Hematopoietic multipotent progenitor cell treated with erythropoietin and hydrocortisone succinate and interleukin-3 and kit ligand, for 6 days (in vitro differentiated cells): ENCODE data around the gene TMCC3.
"Not testable (repeated sequence)": the region's sequence is repeated elsewhere in the genome, so short reads cannot be mapped to it uniquely, and the experiment has no call there.

Source experiments
- DNase-seq: peaks from one replicate; pipeline ENCODE4 v3.0.0-alpha.2; 2015

The TMCC3 gene

DNA sequence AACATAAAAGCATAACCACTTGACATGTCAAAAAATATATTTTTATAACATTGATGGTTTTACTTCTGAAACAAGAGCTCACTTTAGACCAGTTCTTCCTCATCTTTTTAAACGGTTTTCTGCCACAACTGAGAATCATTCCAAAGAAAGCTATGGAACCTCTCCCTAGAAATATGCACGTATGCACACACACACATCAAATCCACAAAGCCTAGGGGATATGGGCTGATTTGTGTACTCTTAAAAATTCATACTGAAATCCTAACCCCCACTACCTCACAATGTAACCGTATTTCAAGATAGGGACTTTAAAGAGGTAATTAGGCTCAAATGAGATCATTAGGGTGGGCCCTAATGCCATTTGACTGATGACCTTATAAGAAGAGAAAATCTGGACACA is 19.3 kb downstream of the TMCC3 start:
- no peak for DNase-seq

DNA sequence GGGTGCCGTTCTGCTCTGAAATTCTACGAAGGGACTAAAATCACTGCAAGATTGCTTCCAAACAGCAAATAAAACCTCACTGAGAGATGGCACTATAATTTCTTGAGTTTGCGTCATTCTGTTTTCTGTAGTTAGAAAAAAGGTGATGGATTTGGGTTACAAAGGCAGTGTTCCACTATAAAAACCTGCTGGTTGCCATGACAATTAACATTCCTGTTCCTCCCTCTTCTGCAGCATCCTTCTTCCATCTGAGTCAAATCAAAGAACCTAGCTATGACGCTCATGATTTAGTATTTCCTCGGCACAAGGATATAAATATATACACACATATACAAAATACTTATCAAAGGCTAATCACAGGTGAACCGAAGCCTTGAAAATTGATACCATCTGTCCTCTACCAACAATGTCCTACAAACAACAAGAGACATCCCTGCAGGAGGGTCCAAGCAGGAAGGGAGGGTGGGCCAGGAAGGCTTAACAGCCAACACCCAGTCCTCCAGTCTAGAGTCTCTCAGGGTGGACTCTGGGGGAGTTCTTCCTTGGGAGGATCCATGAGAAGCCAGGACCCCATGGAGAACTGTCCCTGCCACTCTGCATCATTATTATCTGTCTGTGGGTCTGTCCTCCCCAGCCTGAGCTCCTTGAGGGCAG is 21.4 kb downstream of the TMCC3 start:
- DNase-seq = no peak

DNA sequence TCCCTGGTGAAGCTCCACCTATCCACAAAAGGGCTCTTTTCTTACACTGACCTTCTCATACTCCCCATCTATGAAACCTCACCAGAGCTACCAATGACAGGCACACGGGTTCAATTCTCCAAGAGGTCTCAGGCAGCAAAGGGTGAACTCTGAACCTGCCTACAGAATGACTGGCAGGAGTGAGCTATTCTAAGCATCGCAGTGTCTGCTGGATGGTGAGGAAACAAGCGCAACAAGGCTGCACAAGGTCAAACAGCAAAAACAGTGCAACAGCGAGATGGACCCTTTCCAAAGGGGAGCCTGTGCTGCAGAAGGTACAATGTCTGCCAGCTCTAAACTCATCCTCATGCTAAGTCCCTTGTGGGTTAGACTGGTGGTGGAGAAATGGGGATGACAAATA is 22.0 kb downstream of the TMCC3 start:
- DNase-seq = no peak

- DNase-seq = no peak
Observed at GRCh38 chr12:94625531-94625930, 24.8 kb downstream of the TMCC3 start.

GRCh38 chr12:94623161-94623920 is 27.0 kb downstream of the TMCC3 start:
- no peak for DNase-seq

- DNase-seq = no peak
Observed at GRCh38 chr12:94622475-94622874, 27.9 kb downstream of the TMCC3 start.

DNA sequence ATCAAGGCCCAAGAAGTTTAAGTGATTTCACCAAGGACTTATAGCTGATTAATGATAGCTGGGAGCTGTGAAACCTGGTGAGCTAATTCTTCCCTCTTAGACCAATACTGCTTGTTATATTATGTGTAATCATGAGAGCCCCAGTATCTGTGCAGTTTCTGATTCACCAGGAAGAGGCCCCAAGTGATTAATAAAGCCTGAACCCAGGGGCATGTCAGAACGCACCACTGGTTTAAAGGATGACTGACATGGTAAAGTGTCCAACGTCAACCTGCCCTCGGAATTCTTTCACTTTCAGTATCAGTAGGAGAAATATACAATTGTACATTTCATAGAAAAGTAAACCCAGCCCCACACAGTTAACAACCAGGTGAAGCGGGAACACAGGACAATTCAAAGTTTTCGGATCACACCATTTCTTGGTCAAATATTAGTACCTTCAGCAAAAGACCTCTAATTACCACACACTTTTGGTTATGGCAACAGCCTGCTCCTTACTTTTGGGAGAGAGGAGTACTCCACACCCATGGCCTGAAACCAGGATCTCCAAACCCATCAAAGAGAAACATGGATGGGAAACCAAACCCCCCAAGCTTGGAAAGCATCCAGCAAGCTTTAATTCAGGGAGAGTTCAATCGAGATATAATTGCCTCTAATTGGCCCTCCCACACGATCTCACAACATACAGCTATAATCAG is 28.5 kb downstream of the TMCC3 start:
- DNase-seq = no peak

DNA sequence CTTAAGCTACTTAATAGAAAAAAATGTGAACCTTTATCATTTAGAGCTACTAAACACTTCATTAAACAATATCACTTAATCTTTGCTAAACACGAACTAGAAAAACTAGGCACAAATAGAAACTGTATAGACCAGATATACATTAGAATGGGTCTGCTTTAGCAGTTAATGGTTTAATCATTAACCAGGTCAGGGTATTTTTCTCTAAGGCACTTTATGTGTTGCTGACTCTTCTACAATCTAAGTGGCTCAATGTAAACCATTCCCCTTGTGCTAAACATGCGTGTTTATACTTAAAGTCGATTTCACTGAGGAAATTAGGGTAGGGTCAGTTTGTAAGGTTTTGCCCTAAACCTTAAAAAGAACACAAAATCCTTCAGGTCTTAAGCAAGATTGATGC is 29.7 kb downstream of the TMCC3 start:
- no peak for DNase-seq

DNA sequence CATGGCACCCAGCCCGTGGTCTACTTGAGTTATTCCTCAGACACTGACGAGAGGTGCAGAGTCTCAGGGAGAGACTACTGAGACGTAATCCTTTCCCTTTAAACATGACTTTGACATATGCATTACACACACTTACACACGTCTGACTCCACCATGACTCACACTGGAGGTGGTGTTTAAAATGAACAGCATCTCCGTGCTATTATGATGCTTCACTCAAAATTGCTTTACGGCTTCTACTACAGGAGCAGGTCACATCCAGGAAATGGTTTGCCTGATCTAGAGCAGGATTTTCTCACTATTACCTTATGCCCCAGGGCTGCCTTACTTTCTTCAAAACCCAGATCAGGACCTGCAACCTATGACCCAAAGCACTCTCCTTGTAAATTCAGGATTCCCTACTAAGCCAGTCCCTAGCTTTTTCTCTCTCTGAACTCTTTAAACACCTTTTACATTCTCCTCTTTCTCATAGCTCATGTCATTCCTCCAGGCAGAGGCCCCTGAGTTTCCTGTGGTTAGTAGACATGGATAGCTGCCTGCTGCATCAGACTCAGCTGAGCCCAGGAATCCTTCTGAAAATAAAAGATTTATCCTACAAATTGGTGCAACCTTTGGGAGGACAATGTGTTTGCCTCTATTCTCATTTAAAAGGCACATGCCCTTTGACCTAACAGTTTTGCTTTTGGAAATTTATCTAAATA is 31.2 kb downstream of the TMCC3 start:
- no peak for DNase-seq

- no peak for DNase-seq
Observed at GRCh38 chr12:94617101-94617500, 33.3 kb downstream of the TMCC3 start.

DNA sequence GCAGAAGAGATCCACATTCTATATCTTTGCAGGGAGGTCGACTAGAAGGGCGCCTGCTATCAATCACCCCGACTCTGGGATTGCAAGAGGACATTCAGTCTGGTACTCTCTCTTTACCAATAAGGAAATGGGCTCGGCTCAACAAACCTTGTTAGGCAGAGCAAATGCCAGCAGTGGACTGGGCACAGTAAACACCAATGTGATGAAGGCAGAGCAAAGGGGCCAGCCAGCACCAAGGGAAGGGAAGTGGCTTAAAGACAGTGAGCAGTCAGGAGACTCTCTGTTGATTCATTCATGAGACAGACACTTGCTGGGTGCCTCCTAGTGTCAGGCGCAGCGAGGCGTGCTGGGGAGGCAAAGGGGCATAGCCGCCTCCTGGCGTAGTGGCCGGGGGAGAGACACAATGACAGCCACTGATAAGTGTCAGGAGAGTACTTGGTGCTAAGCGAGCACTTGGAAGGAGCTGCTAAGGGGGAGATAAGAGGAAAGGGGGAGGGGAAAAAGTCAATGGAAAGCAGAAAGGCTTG is 34.1 kb downstream of the TMCC3 start:
- peak; percentile 92 for DNase-seq

DNA sequence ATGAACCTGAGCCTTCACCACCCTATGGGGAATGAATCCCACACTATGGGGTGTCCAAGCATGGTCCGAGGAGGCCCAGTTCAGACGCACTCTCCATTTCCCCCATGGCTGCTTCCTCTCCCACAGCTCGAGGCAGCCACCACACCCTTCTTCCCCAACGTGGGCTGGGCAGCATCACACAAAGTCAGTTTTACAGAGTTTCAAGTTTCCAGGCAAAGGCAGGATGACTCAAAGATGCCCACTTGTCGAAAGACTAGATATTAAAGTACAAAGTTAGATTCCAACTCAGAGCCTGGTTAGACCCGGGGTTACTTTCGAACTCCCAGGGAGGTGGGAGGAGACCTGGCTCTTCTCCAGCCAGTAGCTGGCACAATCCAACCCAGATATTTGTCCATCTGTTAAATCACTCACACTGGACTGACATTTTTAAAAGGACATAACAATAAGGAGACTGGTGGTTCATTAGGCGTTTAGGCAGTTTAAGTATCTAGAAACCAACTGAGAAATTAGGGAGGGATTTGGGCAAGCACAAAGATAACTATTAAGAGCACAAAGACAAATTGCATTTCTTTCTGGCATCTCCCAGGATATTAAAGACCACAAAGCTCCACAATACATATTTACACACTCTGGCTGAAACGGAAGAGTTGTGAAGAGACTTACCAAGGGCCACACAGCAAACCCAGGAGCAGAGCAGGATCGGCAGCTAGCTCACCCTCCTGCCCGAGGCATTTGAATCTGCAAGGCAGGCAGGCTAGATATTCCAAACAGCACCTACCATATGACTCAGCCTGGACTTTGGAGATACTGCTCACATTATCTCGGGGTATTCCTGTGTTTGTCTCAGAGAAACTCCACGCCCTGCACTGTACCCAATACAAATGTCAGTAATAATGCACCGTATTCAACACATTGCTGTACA is 34.8 kb downstream of the TMCC3 start:
- DNase-seq = peak; percentile 60

DNA sequence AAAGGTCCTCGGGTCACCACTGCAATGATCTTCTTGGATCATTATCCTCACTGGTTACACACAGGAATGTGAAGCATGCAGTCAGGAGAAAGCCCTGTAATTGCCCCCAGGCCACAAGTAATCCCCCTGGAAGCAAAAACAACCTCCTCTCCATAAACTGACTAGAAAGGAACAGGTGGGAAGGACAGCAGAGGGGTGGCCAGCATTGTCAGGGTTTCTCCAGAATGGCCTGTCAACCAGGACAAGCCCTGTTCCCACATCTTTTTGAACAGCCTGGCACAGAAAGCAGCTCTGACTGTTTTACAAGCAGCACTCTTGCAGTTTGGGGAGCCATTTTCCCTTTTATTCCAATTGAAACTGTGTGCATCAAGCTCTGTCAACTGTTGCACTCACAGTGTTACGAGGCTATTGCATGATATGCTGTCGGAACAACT is 36.1 kb downstream of the TMCC3 start:
- no peak for DNase-seq

- DNase-seq = no peak
Observed at GRCh38 chr12:94609917-94610443, 40.4 kb downstream of the TMCC3 start.

GRCh38 chr12:94606810-94607209 is 43.5 kb downstream of the TMCC3 start:
- not testable (repeated sequence) for DNase-seq

- no peak for DNase-seq
Observed at GRCh38 chr12:94604366-94604698, 46.0 kb downstream of the TMCC3 start.

DNA sequence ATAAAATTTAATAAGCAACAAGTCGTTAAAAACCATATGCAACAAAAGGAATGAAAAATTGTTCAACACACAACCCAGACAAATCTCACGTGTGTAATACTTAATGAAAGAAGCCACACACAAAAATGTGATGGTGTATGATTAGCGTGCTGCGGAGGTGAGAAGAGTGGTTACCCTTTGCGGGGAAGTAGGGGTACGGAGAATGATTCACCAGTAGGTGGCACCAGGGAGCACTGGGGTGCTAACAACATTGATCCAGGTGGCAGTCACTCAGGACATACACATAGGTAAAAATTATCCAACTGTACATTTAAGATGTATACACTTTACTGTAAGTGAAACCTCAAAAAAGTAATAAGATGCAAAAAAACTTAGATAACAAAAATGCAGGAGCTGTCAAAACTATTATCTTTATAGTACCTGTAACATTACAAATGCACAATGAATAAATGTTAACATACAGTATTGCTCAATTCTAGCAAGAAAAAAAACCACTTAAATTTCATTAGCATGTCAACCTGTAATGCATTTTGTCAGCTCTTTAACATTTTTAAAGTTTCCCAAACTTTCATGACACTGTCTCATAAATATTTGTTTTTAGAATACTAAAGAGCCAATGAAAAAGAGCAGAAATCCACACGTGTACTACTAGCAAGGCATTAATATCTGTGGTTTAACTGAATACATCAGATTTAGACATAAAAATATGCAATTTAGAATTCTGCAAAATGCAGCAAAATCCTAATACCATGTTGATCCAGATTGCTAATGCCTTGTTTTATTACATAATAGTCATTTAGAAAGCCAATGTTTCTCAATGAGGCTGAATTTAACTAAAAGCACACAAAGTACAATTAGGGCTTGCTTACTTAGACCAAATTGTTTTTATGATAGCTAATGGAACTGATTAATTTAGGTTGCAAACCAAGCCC is 46.7 kb downstream of the TMCC3 start:
- DNase-seq = peak; percentile 76

GRCh38 chr12:94602024-94602423 is 48.3 kb downstream of the TMCC3 start:
- no peak for DNase-seq

DNA sequence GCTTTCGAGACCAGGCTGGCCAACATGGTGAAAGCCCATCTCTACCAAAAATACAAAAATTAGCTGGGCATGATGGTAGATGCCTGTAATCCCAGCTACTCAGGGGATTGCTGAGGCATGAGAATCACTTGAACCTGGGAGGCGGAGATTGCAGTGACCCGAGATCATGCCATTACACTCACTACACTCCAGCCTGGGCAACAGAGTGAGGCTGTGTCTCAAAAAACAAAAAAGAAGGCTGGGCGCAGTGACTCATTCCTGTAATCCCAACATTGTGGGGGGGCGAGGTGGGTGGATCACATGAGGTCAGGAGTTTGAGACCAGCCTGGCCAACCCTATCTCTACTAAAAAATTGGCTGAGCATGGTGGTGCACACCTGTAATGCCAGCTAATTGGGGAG is 49.0 kb downstream of the TMCC3 start:
- not testable (repeated sequence) for DNase-seq

DNA sequence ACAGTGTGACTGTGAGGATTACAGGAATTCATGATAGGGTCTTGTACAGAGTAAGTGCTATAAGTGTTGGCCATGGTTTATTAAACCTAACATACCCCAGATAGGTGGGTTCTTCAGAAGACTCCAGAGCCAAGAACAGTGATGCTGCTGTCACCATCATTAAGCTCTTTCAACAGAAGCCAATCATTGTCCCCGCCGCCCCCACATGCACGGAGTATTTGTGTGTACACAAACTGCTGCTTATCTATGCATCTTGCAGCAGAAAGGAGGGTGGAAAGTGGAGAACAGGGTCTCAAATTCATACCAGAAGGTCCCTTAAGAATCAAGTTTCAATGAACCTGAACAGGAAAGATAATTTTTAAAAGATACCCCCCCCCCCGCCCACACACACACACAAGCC is 51.2 kb downstream of the TMCC3 start:
- DNase-seq = no peak

DNA sequence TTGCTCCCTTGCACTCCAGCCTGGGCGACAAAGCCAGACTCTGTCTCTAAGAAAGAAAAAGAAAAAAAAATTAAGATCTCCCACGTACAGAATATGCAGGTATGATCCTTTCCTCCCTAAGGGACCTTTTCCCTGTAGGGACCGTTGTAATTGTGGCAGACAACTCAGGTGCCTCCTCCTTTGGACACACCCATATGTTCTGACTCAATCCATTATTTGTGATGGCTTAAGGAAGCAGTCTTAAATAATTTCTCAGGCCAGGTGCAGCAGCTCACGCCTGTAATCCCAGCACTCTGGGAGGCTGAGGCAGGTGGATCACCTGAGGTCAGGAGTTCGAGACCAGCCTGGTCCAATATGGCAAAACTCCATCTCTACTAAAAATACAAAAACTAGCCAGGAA is 53.1 kb downstream of the TMCC3 start:
- no peak for DNase-seq
